Astrocyte of the cerebellum (primary cell): ENCODE data around the gene C19orf33.

Experiments used
- DNase-seq: peaks from one replicate; pipeline ENCODE4 v3.0.0-alpha.2; 2011; ENCODE audit warnings: low read depth
- H3K4me3 ChIP-seq: 2 replicates; pipeline ENCODE4 v1.5.1; 2011; ENCODE audit warnings: mild to moderate bottlenecking, low read depth, low read length, moderate library complexity
- in situ Hi-C: cut with HindIII; loops from 2 replicates; pipeline ENCODE4 v1.10.0; 2017; ENCODE audit warnings: low sequenced_read_pairs
- TF ChIP-seq, protein P1 (sequence below): IDR thresholded peaks from 2 replicates; pipeline ENCODE4 v1.5.1; 2012; ENCODE audit warnings: low read length, low read depth, moderate library complexity, mild to moderate bottlenecking; ENCODE audit errors: missing control alignments

Gene C19orf33

GRCh38 chr19:38273499-38273898 lies 30.6 kb upstream of the C19orf33 start:
- TF ChIP-seq, protein P1, sequence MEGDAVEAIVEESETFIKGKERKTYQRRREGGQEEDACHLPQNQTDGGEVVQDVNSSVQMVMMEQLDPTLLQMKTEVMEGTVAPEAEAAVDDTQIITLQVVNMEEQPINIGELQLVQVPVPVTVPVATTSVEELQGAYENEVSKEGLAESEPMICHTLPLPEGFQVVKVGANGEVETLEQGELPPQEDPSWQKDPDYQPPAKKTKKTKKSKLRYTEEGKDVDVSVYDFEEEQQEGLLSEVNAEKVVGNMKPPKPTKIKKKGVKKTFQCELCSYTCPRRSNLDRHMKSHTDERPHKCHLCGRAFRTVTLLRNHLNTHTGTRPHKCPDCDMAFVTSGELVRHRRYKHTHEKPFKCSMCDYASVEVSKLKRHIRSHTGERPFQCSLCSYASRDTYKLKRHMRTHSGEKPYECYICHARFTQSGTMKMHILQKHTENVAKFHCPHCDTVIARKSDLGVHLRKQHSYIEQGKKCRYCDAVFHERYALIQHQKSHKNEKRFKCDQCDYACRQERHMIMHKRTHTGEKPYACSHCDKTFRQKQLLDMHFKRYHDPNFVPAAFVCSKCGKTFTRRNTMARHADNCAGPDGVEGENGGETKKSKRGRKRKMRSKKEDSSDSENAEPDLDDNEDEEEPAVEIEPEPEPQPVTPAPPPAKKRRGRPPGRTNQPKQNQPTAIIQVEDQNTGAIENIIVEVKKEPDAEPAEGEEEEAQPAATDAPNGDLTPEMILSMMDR = no peak
- DNase-seq = no peak
- H3K4me3 ChIP-seq = no peak overlapping the region
- in situ Hi-C loops = no loop called here

GRCh38 chr19:38274739-38275138 lies 29.3 kb upstream of the C19orf33 start:
- in situ Hi-C loops = no loop called here
- TF ChIP-seq, protein P1 = no peak
- H3K4me3 ChIP-seq = no peak overlapping the region
- DNase-seq = no peak

DNA sequence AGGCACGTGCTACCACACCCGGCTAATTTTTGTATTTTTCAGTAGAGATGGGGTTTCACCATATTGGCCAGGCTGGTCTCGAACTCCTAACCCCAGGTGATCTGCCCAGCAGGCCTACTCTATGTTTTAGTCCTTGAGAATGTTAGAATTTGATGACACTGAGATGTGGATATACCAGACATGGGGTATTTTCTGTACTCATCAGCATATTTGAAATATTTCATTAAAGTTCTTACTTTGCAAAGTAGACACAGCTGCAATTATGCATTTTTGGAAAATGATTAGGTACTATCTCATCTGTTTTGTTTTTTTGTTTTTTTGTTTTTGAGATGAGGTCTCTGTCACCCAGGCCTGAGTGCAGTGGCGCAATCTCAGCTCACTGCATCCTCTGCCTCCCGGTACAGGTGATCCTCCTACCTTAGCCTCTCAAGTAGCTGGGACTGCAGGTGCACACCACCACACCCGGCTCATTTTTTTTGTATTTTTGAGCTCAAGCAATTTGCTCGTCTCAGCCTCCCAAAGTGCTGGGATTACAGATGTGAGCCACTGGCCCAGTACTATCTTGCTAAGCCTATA lies 27.0 kb upstream of the C19orf33 start:
- DNase-seq = no peak
- H3K4me3 ChIP-seq = no peak overlapping the region
- in situ Hi-C loops = no loop called here
- TF ChIP-seq, protein P1 = no peak

GRCh38 chr19:38277549-38277948 lies 26.5 kb upstream of the C19orf33 start:
- in situ Hi-C loops = no loop called here
- H3K4me3 ChIP-seq = no peak overlapping the region
- TF ChIP-seq, protein P1 = no peak
- DNase-seq = no peak

GRCh38 chr19:38277969-38278680 lies 25.9 kb upstream of the C19orf33 start:
- in situ Hi-C loops = no loop called here
- no peak overlapping the region for H3K4me3 ChIP-seq
- no peak for DNase-seq
- TF ChIP-seq, protein P1 = no peak

- in situ Hi-C loops = no loop called here
- TF ChIP-seq, protein P1 = no peak
These were observed 25.3 kb upstream of the C19orf33 start for GRCh38 chr19:38278751-38279150.

More at GRCh38 chr19:38278751-38279150, 25.3 kb upstream of the C19orf33 start:
- no peak for DNase-seq
- no peak overlapping the region for H3K4me3 ChIP-seq
